NCI-H510A (cell line): ENCODE measurements around the gene PEX5L.

Source experiments
- DNase-seq: peaks from one replicate; lab custom pipeline; 2025; lab: John Stamatoyannopoulos, UW

Gene PEX5L

DNA sequence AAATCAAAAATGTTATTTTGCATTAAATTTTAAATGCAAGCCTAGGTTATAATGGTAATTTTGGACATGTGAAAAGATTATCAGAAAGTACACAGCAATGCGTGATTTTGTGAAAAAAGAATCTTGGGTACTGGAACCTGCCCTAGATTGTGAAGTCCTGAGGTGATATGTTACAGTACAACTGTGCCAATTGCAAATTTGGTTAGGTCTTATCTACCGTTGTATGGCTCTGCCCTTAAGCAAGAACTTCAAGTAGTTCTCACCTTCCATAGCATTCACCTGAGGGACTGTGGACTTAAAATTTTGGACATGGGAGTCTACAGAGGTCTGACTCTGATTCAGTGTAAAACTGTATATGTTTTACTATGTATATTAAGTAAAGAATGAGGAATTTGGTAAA, 140.2 kb downstream of the PEX5L start:
- no peak for DNase-seq

DNA sequence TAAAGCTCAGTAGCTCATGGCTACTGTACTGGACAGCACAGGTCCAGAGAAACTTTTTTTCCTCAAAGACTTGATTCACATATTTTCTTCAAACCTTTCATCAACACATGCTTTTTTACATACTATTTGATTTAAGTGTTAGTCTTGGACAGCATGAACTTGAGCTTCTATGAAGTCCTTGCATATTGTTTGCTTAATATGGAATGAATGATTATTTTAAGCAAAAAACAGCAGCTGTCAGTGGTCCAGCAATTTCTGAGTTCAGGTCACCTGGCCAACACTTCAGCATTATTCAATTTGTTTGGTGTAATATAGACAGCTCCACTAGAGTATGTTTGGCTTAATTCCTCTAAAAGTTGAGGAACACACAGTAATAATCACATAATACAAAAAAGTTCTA, 141.4 kb downstream of the PEX5L start:
- DNase-seq: no peak

DNA sequence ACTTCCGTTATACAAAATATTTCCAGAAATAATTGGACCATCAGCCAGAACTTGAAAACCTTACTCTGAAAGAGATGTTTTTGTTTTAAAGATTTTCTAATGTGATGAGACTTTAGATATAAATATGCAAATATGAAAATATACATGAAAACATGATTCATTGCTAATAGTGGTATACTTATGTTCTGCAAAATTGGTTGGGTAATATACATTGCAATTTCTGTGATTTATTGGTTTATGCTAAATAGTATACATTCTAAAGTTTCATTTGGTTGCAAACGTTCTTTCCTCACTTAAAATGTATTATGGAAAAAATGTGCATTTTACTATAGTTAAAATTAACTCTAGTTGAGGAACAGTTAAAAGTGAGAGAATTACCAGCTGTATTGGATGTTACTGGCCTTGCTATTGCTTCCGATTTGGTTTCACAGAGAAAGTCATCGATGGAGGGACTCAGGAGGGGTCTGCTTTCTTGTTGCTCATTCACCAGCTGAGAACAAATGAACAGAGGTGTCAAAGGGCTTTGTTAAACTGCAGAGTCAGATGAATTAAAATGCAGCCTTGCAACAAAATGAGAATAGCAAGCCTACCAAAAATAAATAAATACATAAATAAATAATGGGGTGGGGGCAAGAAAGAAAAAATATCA, 149.3 kb downstream of the PEX5L start:
- no peak for DNase-seq

DNA sequence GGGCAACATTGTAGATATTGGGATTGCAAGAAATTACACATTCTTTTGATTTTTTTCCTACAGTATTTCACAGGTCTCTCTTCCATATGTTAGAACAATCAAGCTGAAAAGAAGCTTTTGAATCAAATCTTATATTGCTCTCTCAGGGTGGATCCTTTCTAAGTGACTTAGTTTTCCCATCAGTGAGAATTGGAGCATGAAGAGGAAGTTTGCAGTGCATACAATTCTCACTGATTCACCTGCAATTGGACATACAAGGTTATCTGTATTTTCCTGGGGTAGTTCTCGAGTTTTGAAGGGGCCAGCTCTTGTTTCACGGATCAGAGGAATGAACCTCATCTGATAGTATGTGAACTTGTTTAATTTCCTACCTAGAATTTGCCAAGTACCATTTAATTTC, 150.8 kb downstream of the PEX5L start:
- DNase-seq: no peak

DNA sequence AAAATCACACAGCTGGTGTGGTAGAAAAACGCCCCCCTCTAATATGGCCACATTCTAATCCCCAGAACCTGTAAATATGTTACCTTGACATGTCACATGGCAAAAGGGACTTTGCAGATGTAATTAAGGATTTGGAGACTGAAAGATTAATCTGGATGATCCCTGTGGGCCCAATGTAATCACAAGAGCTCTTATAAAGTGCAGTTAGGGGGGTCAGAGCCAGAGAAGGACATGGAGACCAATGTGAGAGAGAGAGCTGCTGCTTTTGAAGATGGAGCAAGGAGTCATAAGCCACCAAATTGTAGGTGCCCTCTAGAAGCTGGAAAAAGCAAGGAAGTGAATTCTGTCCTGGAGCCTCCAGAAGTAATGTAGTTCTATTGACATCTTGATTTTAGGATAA, 152.6 kb downstream of the PEX5L start:
- no peak for DNase-seq

DNA sequence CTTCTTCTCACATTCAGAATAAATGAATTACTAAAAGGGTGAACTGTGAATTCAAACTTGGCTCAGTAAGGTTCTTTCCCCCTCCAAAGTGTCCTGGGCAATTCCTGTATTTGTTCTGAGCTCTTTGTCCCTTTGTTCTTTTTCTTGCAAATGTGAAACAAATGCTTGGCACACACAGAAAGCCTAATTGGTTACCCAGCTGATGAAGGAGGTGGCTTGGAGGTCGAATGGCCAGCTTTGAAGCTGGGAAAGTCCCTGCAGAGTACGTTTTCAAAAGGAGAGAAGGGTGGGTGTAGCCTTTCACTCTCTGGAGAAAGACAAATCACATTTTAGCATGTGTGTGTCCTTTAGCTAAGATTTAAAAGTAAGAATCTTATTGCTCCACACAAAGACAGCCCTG, 154.4 kb downstream of the PEX5L start:
- no peak for DNase-seq

DNA sequence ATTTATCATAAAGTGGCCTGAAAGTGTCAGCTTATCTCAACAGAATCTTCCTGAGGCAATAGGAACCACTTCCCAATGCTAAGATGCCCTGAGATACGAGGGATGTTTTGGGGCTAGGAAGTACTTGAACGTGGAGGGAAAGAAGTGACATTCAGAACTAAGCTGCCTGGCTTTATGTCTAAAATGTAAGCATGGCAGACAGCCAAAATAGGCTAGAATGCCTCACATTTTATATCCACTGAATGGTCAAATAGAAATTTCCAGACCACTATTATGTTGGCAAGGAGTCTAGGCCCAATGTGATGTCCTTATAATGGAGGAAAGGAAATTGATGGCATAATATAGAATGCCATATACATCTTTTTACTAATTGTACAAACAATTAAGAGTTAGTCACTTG, 154.9 kb downstream of the PEX5L start:
- DNase-seq: no peak

DNA sequence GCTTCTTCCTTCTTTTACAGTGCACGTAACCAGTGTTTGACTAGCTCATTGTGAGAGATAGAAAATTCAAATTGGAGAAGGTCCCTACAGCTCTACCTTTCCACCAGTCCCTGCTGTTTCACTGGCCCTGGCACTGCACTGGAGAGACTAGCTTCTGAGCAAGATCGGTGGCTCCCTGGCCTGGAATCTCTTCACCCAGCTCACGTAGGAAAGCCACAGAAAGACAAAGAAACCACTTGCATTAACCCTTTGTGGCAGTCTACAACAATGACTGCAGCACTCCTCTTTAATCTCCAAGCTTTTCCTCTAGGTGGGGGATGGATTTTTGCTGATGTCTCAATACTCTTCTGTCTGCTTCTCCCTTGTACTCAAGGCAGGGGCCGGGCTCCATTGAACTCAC, 155.9 kb downstream of the PEX5L start:
- DNase-seq: no peak

DNA sequence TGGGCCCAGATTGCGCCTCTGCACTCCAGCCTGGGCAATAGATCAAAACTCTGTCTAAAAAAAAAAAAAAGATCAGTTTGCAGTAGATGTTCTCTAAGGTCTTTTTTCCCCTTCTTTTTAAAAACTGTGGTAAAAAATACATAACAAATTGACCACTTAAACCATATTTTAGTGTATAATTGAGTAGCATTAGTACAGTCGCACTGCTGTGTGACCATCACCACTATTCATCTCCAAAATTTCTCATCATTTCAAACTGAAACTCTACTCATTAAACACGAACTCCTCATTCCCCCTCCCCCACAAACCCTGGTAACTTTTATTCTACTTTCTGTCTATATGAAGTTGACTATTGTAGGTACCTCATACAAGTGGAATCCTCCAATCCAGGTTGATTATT, 160.3 kb downstream of the PEX5L start:
- DNase-seq: no peak

DNA sequence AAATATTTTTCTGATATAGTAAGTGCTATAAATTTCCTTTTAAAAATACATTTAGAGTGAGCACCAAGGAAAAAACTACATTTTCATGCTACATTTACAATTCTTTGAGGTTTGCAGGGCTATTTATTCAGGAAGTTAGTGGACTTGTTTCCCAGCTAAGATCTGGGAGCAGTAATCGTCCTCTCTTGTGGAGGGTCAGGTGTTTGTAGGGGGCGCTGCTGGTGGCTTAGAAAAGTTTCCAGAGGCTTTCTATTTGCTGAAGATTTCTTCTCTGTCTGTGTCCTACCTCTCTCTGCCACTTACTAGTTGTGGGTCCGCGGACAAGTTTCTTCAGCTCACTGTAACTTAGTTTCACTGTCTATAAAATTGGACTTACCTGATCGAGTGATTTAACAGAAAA, 163.9 kb downstream of the PEX5L start:
- no peak for DNase-seq

DNA sequence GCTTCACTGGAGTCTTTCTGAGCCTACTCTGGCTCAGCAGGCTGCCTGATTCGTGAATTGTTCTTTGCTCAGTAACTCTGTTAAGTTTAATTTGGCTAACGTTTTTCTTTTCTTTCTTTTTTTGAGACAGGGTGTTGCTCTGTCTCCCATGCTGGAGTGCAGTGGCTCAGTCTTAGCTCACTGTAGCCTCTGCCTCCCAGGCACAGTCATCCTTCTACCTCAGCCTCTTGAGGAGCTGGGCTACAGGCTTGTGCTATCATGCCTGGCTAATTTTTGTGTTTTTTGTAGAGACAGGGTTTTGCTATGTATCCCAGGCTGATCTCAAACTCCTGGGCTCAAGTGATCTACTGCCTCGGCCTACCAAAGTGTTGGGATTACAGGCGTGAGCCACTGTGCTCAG, 165.0 kb downstream of the PEX5L start:
- no peak for DNase-seq

DNA sequence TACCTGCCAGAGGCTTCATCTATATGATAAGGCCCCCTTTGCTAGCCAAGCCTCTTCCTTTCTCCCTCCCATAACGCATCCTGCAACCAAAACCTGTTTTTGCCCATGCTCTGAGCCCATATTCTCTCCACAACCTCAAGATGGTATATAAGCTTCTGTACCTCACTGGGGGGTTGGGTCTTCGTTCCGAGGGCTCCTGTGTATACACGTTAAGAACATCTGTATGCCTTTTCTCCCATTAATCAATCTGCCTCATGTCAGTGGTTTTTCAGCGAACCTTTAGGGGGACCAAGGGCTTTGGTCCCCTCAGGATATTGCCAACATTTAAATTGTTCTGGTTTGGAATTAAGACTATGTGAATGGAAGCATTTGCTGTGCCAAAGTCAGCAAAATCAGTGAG, 168.0 kb downstream of the PEX5L start:
- no peak for DNase-seq

DNA sequence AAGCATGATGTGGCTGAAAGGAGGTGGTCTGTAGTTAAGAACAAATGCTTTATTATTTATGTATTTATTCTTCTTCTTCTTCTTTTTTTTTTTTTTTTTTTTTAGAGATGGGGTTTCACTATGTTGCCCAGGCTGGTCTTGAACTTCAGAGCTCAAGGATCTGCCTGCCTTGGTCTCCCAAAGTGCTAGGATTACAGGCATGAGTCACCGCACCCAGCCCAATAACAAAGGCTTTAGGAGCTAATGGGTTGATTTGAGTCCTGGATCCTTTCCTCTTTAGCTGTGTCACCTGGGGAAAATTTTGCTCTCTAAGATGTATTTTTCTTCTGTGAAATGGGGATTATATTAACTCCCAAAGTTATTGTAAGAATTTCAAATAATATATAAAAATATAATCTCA, 168.8 kb downstream of the PEX5L start:
- DNase-seq: no peak

DNA sequence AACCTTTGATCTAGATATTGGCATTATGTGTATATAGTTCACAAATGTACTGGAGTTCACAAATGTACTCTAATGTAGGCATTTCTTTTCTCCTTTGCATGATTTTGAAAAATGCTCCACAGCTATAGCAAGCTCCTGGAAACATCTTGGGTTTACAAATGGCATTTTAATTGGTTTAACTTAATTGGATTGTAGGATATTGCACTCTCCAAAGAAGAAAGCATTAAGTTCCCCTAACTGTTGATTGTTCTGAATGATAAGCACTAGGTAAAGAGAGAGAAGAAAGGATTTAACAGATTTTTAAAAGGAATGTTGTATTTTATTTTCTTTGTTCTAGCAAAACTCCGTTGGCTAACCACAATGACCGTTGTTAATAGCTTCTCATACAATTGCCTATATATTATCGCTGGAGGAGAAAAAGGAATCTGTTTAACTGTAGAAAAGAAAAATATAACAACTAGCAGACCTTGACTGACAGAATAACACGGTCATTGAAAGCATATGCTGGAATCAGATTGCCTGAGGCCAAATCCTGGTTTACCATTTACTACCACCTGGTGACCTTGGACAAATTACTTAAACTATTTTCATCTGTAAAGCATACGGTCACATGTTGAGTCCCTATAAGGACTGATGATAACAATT, 170.8 kb downstream of the PEX5L start:
- no peak for DNase-seq

DNA sequence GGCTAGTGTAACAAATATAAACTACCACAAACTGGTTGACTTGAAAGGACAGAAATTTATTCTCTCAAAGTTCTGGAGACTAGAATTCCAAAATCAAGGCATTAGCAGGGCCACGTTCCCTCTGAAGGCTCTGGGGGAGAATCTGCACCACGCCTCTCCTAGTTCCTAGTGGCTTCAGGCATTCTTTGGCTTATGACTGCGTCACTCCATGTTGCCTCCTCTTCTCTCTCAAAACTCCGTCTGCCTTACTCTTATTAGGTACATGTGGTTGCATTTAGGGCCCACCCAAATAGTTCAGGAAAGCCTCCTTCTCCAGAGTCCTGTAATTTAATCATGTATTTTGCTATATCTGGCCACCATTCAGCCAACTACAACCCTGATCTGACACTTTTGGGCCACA, 174.8 kb downstream of the PEX5L start:
- DNase-seq: no peak

DNA sequence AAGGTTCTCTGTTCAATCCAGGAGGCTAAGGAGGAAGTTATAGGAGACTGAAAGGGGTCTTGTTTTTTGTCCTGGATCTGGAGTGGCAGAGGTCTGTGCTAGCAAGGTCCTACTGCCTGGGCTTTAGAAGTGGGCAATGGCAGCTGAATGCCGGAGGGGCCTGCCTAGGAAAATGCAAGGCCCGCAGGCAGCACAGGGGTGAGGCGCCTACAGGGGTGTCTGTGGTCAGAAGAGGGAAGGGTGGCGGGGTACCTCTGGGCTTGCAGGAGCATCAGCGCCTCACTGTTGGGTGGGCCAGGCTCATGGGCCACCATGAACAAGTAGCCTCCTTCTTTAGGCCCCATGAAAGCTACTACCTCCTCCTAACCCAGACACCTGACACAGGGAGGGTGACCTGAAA, 175.4 kb downstream of the PEX5L start:
- no peak for DNase-seq

DNA sequence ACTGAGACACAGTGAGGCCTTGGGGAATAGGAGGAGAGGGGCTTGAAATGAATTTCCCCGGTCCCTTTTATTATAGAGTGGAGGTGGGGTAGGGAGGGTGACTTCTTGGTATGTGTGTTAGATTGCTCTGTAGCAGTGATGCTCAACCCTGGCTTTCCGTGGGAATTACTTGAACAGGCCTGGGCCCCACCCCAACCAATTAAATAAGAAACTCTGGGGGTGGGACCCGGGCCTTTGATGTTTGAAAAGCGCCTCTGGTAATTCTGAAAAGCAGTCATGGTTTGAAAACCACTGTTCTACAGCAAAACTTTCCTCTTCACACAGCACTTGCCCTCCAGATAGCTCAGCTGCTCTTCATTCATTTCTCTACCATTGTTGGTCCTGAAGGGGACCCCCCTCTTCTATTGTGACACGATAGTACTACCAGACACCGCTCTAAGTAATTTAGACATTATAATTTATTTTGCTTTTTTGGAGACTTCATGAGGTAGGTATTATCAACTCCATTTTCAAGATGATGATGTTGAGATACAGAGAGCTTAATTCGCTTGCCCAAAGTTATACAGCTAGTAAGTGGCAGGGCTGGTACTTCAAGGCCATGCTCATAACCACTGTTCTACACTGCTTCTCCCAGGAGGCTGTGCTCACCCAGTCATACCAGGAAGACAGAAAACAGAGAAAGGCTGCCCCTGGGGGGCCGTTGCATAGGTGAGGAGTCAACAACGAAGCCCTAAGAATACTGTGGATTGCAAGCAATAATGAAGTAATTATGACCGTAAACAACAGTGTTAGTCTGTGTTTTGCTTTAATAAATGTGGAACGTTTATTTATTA, 176.2 kb downstream of the PEX5L start:
- no peak for DNase-seq

DNA sequence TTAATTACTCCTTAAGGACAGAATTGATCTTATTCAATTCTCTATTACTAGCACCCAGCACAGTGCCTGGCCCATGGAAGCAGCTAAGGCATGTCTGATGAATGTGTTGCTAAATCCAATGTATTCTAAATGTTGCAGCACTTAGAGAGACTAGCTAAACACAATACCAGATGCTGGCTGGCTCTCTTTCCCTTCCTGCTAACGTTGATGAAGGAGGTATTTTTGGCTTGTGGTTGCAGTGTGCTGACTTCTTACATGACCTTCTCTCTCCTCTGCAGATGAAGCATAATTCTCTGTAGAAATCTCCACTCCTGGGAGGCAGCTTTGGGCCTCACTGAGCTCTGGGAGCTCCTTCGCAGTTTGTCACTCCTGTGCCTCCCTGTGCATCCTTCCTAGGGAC, 183.6 kb downstream of the PEX5L start:
- no peak for DNase-seq

DNA sequence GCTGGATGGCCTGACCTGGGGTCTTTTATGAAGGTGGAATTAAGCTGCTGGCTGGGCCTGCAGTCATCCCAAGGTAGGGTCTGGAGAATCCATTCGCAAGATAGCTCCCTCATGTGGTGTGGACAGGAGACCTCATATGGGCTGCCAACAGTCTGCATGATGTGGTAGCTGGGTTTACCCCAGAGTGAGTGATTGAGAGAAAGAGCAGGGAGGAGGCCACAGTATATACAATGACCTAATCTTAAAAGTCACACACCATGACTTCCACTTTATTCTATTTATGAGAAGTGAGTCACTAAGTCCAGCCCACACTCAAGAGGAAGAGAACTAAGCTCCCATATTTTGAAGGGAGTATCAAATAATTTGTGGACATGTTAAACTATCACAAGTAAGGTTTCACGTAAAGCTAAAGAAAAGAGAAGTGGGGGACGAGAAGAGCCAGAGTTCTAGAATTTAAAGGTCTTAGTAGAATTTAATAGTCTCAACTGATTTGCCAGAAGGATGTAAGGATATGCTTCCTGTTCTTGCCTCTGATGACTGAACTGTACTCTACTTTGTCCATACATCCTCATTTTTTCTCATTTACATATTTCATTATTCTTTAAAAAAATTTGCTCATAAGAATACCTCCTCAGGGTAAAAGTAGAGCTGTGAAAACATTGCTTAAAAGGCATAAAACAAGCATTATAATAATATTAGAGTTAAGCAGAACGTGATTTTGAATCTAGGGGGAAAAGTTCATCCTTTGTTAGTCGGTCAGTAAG, 184.4 kb downstream of the PEX5L start:
- DNase-seq: no peak

DNA sequence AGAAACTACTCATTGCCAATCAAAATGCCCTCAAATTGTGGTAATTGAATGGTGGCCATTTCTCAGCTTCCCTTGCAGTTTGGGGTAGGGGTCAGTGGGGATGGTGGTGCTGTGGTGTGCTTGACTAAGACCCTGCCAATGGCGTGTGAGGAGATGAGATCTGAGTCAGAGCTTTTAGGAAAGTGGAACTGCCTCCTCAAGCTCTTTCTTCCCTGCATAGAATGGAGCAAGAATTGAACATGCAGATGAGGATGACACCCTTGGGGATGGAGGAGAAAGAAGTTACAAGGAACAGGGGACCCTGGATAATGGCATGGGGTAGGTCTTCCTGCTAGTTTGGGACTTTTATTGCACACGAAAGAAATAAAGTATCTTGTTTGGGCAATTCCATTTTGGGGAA, 188.0 kb downstream of the PEX5L start:
- DNase-seq: no peak

DNA sequence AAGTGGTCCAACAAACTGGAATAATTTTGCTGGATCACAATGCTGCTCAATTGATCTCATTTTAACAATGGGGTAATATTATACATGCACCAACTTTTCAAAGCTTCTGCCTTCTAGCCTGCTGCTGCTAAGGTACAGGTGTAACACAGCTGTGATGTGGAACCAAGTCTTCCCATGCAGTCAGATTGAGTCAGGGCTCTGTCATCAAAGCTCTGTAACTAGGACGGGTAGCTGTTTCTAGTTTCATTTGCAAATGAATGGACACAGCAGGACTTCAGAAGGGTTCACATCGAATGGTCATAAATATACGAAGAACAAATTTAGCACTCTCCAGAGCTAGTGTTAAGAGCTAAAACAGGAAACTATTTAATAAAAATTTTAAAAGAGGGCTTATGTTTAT, 194.7 kb downstream of the PEX5L start:
- no peak for DNase-seq

DNA sequence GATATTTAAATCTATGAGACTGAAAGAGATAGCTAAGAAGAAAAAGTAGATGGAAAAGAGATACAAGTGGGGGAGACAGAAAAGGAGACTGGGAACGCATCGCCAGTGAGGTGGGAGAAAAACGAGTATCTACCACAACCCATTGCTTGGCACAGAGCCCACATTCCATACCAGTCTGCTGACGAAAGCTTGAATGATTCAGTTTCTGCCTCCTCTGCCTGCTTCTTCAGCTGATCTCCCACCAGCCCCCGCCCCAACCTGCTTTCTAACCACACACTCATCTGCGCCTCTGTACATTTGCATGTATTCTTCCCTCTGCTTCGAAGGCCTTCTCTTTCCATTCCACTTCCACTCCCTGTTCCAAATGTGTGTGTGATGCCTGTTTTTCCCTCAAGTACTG, 195.8 kb downstream of the PEX5L start:
- DNase-seq: no peak

DNA sequence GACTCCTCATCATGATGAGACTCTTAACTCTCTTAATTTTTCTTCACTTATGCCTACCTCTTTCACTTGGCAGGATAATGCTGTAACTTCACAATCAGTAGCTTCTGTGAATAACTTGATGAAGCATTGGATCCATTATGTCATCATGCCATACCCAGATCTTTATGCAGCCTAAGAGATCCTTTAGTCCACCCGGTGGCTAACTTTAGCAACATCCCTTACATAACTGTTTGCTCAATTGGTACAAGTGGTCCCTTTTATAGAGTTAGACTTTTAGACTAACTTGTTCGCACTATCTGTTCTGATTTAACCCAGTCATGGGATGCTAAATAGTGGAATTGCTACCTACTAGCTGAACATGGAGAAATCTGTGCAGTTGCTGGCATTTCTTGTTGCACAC, 199.4 kb downstream of the PEX5L start:
- no peak for DNase-seq
